HepG2 (cell line): Measurements from ENCODE around the gene STARD10. TPM values are rescaled to one million over a fixed set of nuclear protein-coding genes. Genes with fewer than 3 reads are reported as not detected.

Source experiments
- ELF4 ChIP-seq: sonication (generic); formaldehyde crosslinking; IDR thresholded peaks from 2 replicates; pipeline ENCODE4 v1.5.0; 2020; ENCODE audit warnings: missing genetic modification reagents, mild to moderate bottlenecking, moderate library complexity, borderline replicate concordance
- FOXO1 ChIP-seq: sonication (generic); formaldehyde crosslinking; IDR thresholded peaks from 2 replicates; pipeline ENCODE4 v1.4.0; 2020; ENCODE audit warnings: missing genetic modification reagents
- MED8 ChIP-seq: sonication (generic); formaldehyde crosslinking; IDR thresholded peaks from 2 replicates; pipeline ENCODE4 v1.8.1; 2023; ENCODE audit warnings: mild to moderate bottlenecking, missing genetic modification reagents; ENCODE audit not compliant: insufficient replicate concordance
- MXD3 ChIP-seq: IDR thresholded peaks from 2 replicates; pipeline ENCODE4 v1.6.1; 2016; ENCODE audit warnings: mild to moderate bottlenecking, missing biosample characterization, missing genetic modification reagents
- NCOR1 ChIP-seq: fragments of 200-600 bp; sonication (generic); IDR thresholded peaks from 2 replicates; pipeline ENCODE4 v1.7.0; 2017; ENCODE audit warnings: antibody characterized with exemption, low read length, borderline replicate concordance
- NFE2 ChIP-seq: sonication (generic); formaldehyde crosslinking; IDR thresholded peaks from 2 replicates; pipeline ENCODE4 v1.4.0; 2020; ENCODE audit warnings: missing genetic modification reagents
- NFYC ChIP-seq: IDR thresholded peaks from 2 replicates; pipeline ENCODE4 v1.6.1; 2016; ENCODE audit warnings: missing genetic modification reagents, missing compliant biosample characterization
- PCBP1 ChIP-seq: fragments of 200-400 bp; formaldehyde crosslinking; IDR thresholded peaks from 2 replicates; pipeline ENCODE4 v1.6.1; 2017; ENCODE audit warnings: mild to moderate bottlenecking, low read depth, low read length, borderline replicate concordance
- SETDB1 ChIP-seq: sonication (generic); formaldehyde crosslinking; IDR thresholded peaks from 2 replicates; pipeline ENCODE4 v1.5.1; 2020; ENCODE audit warnings: missing genetic modification reagents, mild to moderate bottlenecking, borderline replicate concordance
- SP5 ChIP-seq: IDR thresholded peaks from 2 replicates; pipeline ENCODE4 v1.6.1; 2016; ENCODE audit warnings: low read depth, borderline replicate concordance
- SSRP1 ChIP-seq: IDR thresholded peaks from 2 replicates; pipeline ENCODE4 v1.6.1; 2016; ENCODE audit warnings: control low read depth
- ZBTB25 ChIP-seq: IDR thresholded peaks from 2 replicates; pipeline ENCODE4 v1.6.1; 2018; ENCODE audit warnings: missing genetic modification reagents
- ZNF407 ChIP-seq: sonication (generic); formaldehyde crosslinking; IDR thresholded peaks from one replicate; pipeline ENCODE4 v1.5.1; 2020; ENCODE audit warnings: mild to moderate bottlenecking, missing genetic modification reagents; ENCODE audit errors: not compliant biosample characterization
- ZNF574 ChIP-seq: sonication (generic); formaldehyde crosslinking; IDR thresholded peaks from 2 replicates; pipeline ENCODE4 v1.4.0; 2020; ENCODE audit warnings: missing genetic modification reagents
- polyA plus RNA-seq, 8 experiments: library from polyadenylated mRNA; depleted of rRNA in 3 of 8; stranded (reverse) in 7 of 8; unstranded in 1 of 8; fragments of >200 nt; fragmentation: Illumina TruSeq in 4 of 8; extraction: Trizol in 4 of 8; gene quantifications; 2 replicates each; pipeline versions ENCODE4 v1.2.1 to v1.2.3, GENCODE V29; 2011 to 2016; ENCODE audit warnings: low read depth in 4 of 8, missing spikeins in 1 of 8, mixed read lengths in 1 of 8; ENCODE audit not compliant: insufficient read depth in 1 of 8
- total RNA-seq, 5 experiments: library from RNA; depleted of rRNA; stranded (reverse); fragments of >200 nt; fragmentation: Illumina TruSeq; extraction: Trizol; gene quantifications; 2 replicates each; pipeline ENCODE4 v1.2.3, GENCODE V29; 2016; ENCODE audit warnings: low read depth in 1 of 5

The STARD10 gene
- total and polyA plus RNA-seq, 2 of the 13 experiments (the other 11 are each of a cell fraction or from before 2014, with no cell fraction given): 260 to 341 TPM

- TF ChIP-seq MED8 (CRISPR knock-in tag) (peak; percentile 16), SP5 (CRISPR knock-in tag) (peak; percentile 82), ELF4 (CRISPR knock-in tag) (no peak), NFYC (CRISPR knock-in tag) (no peak), ZNF574 (CRISPR knock-in tag) (peak; percentile 25), PCBP1 (no peak), SETDB1 (CRISPR knock-in tag) (no peak), ZNF407 (CRISPR knock-in tag) (no peak), ZBTB25 (no peak), SSRP1 (no peak), MXD3 (CRISPR knock-in tag) (no peak), NCOR1 (no peak), FOXO1 (CRISPR knock-in tag) (no peak), NFE2 (CRISPR knock-in tag) (no peak)
These were observed 15.0 kb downstream of the STARD10 start (continued) for GRCh38 chr11:72778535-72779494.
